ENCODE measurements around the gene RANBP3L. TPM values are rescaled to one million over a fixed set of nuclear protein-coding genes. Genes with fewer than 3 reads are reported as not detected.
A peak's percentile ranks its signal among the peaks of the same experiment; 100 is the strongest.

Gene RANBP3L
- total and polyA plus RNA-seq, 9 of the 15 experiments (the other 6 are each of a cell fraction or from before 2014, with no cell fraction given), result 0.01 to 0.06 TPM; not detected in 7

- TF ChIP-seq, protein P1, sequence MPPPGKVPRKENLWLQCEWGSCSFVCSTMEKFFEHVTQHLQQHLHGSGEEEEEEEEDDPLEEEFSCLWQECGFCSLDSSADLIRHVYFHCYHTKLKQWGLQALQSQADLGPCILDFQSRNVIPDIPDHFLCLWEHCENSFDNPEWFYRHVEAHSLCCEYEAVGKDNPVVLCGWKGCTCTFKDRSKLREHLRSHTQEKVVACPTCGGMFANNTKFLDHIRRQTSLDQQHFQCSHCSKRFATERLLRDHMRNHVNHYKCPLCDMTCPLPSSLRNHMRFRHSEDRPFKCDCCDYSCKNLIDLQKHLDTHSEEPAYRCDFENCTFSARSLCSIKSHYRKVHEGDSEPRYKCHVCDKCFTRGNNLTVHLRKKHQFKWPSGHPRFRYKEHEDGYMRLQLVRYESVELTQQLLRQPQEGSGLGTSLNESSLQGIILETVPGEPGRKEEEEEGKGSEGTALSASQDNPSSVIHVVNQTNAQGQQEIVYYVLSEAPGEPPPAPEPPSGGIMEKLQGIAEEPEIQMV (tag; conservative IDR thresholded peaks at IDR 0.05; ENCODE audit: low read depth), result no peak
- TF ChIP-seq DPF2 (IDR thresholded peaks at IDR 0.05) (peak; percentile 89), KDM1A (IDR thresholded peaks at IDR 0.05) (peak; percentile 64 to 65; a peak in 3 of 4 replicates), ARID1B (IDR thresholded peaks at IDR 0.05) (peak; percentile 94), ZNF217 (CRISPR knock-in tag; IDR thresholded peaks at IDR 0.05) (no peak), TRIM24 (IDR thresholded peaks at IDR 0.05) (peak; percentile 23 to 49; a peak in 2 of 4 replicates), NFIC (IDR thresholded peaks at IDR 0.05) (peak; percentile 90), LEF1 (IDR thresholded peaks at IDR 0.05) (peak; percentile 76; the same call in 1 of the 2 replicates), SOX6 (IDR thresholded peaks at IDR 0.05) (peak; percentile 76), ETS2 (tag; IDR thresholded peaks at IDR 0.05; ENCODE audit: borderline replicate concordance, poor library complexity, severe bottlenecking) (no peak), SMARCA4 (IDR thresholded peaks at IDR 0.05) (peak; percentile 83), MEIS2 (IDR thresholded peaks at IDR 0.05; ENCODE audit: partially characterized antibody) (peak; percentile 14), CBFA2T2 (conservative IDR thresholded peaks at IDR 0.05) (peak; percentile 82), GATA2 (CRISPR knock-in tag; IDR thresholded peaks at IDR 0.05) (peak; percentile 56; the same call in 1 of the 2 replicates), HMBOX1 (IDR thresholded peaks at IDR 0.05) (peak; percentile 95), SMARCE1 (IDR thresholded peaks at IDR 0.05) (peak; percentile 88), HDAC1 (IDR thresholded peaks at IDR 0.05) (0 out of 4 replicates have a peak, but pooled peaks of 1 of the 2 experiments have one; percentile 40), TAL1 (IDR thresholded peaks at IDR 0.05) (peak; percentile 90), CCNT2 (IDR thresholded peaks at IDR 0.05; ENCODE audit: borderline replicate concordance, extremely low read depth, insufficient read length, low read depth, low read length) (peak; percentile 38), ZEB2 (IDR thresholded peaks at IDR 0.05) (peak; percentile 65; the same call in 1 of the 2 replicates), EP300 (IDR thresholded peaks at IDR 0.05; ENCODE audit: low read length) (peak; percentile 83), NUFIP1 (IDR thresholded peaks at IDR 0.05; ENCODE audit: partially characterized antibody) (no peak), MYBL2 (IDR thresholded peaks at IDR 0.05; ENCODE audit: low read depth) (no peak), MYBL2 (CRISPR knock-in tag; IDR thresholded peaks at IDR 0.05; ENCODE audit: borderline replicate concordance) (no peak), POU5F1 (IDR thresholded peaks at IDR 0.05; ENCODE audit: borderline replicate concordance, low read depth, low read length, partially characterized antibody) (no peak), TBL1XR1 (IDR thresholded peaks at IDR 0.05; ENCODE audit: low read length in 2 of 2) (0 out of 4 replicates have a peak, but pooled peaks of 1 of the 2 experiments have one; percentile 27), MECOM (CRISPR knock-in tag; IDR thresholded peaks at IDR 0.05) (0 out of 2 replicates have a peak, but pooled peaks have one; percentile 39), TCF3 (CRISPR knock-in tag; IDR thresholded peaks at IDR 0.05) (peak; percentile 84)
- TF ChIP-seq, protein P2, sequence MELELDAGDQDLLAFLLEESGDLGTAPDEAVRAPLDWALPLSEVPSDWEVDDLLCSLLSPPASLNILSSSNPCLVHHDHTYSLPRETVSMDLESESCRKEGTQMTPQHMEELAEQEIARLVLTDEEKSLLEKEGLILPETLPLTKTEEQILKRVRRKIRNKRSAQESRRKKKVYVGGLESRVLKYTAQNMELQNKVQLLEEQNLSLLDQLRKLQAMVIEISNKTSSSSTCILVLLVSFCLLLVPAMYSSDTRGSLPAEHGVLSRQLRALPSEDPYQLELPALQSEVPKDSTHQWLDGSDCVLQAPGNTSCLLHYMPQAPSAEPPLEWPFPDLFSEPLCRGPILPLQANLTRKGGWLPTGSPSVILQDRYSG (tag; conservative IDR thresholded peaks at IDR 0.05; ENCODE audit: low read depth), result peak; percentile 65; the same call in 1 of the 2 replicates
Measured at GRCh38 chr5:36237751-36238150, 64.0 kb downstream of the RANBP3L start (continued).

Measured in K562 (cell line).